Immature natural killer cell (primary cell): ENCODE measurements around the gene LRRIQ3. TPM values are rescaled to one million over a fixed set of nuclear protein-coding genes. Genes with fewer than 3 reads are reported as not detected.
"Not testable (repeated sequence)": the region's sequence is repeated elsewhere in the genome, so short reads cannot be mapped to it uniquely, and the experiment has no call there.

Experiments
- DNase-seq, 3 donors: peaks; one replicate each; pipeline ENCODE4 v3.0.0; 2022; ENCODE audit warnings: mixed read lengths in 1 of 3
- H3K27ac Mint-ChIP-seq, 6 donors: one replicate each; pipeline ENCODE4 v1.8.0; 2020; ENCODE audit warnings: mixed read lengths in 6 of 6, mild to moderate bottlenecking in 5 of 6, inconsistent platforms in 4 of 6, moderate library complexity in 3 of 6
- H3K27me3 Mint-ChIP-seq, 3 donors: one replicate each; pipeline ENCODE4 v1.8.0; 2020 to 2021; ENCODE audit warnings: low read depth in 3 of 3, mild to moderate bottlenecking in 3 of 3, mixed read lengths in 3 of 3, moderate library complexity in 3 of 3, inconsistent platforms in 1 of 3
- H3K36me3 Mint-ChIP-seq, 3 donors: one replicate each; pipeline ENCODE4 v1.8.0; 2020; ENCODE audit warnings: mixed read lengths in 3 of 3, inconsistent platforms in 2 of 3, mild to moderate bottlenecking in 2 of 3
- H3K4me1 Mint-ChIP-seq, 2 donors: one replicate each; pipeline ENCODE4 v1.8.0; 2020; ENCODE audit warnings: inconsistent platforms in 2 of 2, mild to moderate bottlenecking in 2 of 2, mixed read lengths in 2 of 2, moderate library complexity in 1 of 2
- H3K4me3 Mint-ChIP-seq, 5 donors: one replicate each; pipeline ENCODE4 v1.8.0; 2020; ENCODE audit warnings: mild to moderate bottlenecking in 5 of 5, mixed read lengths in 5 of 5, inconsistent platforms in 3 of 5, moderate library complexity in 3 of 5
- H3K9me3 Mint-ChIP-seq, 6 donors: one replicate each; pipeline ENCODE4 v1.8.0; 2020; ENCODE audit warnings: mild to moderate bottlenecking in 6 of 6, mixed read lengths in 6 of 6, inconsistent platforms in 4 of 6, moderate library complexity in 3 of 6
- polyA plus RNA-seq, 3 donors: library from polyadenylated mRNA; unstranded; fragments of 300-500 nt; fragmentation: Illumina TruSeq; gene quantifications; one replicate each; pipeline ENCODE4 v1.2.3, GENCODE V29; 2021

The LRRIQ3 gene
- polyA plus RNA-seq, 3 donors from 2014 or later = 1.0 to 2.0 (median 1.2) TPM

GRCh38 chr1:74195339-74195738, 2.6 kb downstream of the LRRIQ3 start:
- no peaks in the 10 kb centered on the region for H3K9me3 Mint-ChIP-seq
- no peak for DNase-seq
- peaks cover 8 to 11% (median 10%) of the 10 kb centered on the region in 3 donors for H3K27me3 Mint-ChIP-seq
- H3K4me1 Mint-ChIP-seq = peaks cover 23 to 24% of the 10 kb centered on the region in 2 donors
- peaks cover 0 to 4% (median 3%) of the 10 kb centered on the region in 3 donors for H3K36me3 Mint-ChIP-seq
- H3K4me3 Mint-ChIP-seq = no peak overlapping the region
- no peak overlapping the region for H3K27ac Mint-ChIP-seq

- Mint-ChIP-seq H3K4me3 (no peak overlapping the region), H3K27ac (no peak overlapping the region), H3K9me3 (no peaks in the 10 kb centered on the region), H3K36me3 (no peaks in the 10 kb centered on the region), H3K27me3 (peaks cover 8 to 11% (median 10%) of the 10 kb centered on the region in 3 donors), H3K4me1 (peaks cover 15 to 18% of the 10 kb centered on the region in 2 donors)
- DNase-seq = no peak
Observed at GRCh38 chr1:74193908-74194307, 4.1 kb downstream of the LRRIQ3 start.

DNA sequence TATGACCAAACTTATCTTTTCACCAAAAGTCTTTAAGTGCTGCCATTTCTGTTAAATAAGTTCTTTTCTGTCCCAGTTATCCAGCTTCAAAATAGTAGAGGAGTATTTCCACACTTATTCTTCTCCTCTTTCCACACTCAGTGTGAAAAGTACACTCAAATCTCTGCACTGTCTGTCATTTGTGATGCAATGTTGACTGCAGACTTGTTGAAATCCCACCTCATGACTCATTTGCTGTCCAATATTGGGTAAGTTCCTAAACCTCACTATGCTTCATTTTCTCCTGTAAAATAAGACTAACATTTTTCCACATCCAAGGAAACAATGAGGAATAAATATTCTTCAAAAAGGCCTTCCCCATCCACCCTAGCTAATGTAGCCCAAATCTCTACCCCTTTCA, 17.5 kb downstream of the LRRIQ3 start:
- H3K27ac Mint-ChIP-seq = no peak overlapping the region
- H3K4me1 Mint-ChIP-seq = no peaks in the 10 kb centered on the region
- DNase-seq = no peak
- no peak overlapping the region for H3K4me3 Mint-ChIP-seq
- peaks cover 0 to 2% (median 2%) of the 10 kb centered on the region in 3 donors for H3K27me3 Mint-ChIP-seq
- H3K36me3 Mint-ChIP-seq = no peaks in the 10 kb centered on the region
- H3K9me3 Mint-ChIP-seq = peaks cover 0 to 4% (median 2%) of the 10 kb centered on the region in 6 donors

- not testable (repeated sequence) for H3K36me3 Mint-ChIP-seq, H3K27me3 Mint-ChIP-seq, H3K4me1 Mint-ChIP-seq, DNase-seq, H3K4me3 Mint-ChIP-seq, H3K27ac Mint-ChIP-seq
- H3K9me3 Mint-ChIP-seq = peaks cover 11 to 41% (median 19%) of the 10 kb centered on the region in 6 donors
Observed at GRCh38 chr1:74174423-74174822, 23.6 kb downstream of the LRRIQ3 start.

GRCh38 chr1:74162333-74162732, 35.6 kb downstream of the LRRIQ3 start:
- Mint-ChIP-seq H3K4me3 (no peak overlapping the region), H3K4me1 (no peaks in the 10 kb centered on the region), H3K27ac (no peak overlapping the region), H3K36me3 (no peaks in the 10 kb centered on the region), H3K9me3 (peaks cover 3 to 15% (median 4%) of the 10 kb centered on the region in 6 donors), H3K27me3 (no peaks in the 10 kb centered on the region)
- no peak for DNase-seq

GRCh38 chr1:74161497-74161896, 36.5 kb downstream of the LRRIQ3 start:
- Mint-ChIP-seq H3K36me3 (no peaks in the 10 kb centered on the region), H3K27ac (no peak overlapping the region)

GRCh38 chr1:74160046-74160445, 37.9 kb downstream of the LRRIQ3 start:
- no peaks in the 10 kb centered on the region for H3K27me3 Mint-ChIP-seq
- DNase-seq = no peak
- peaks cover 0 to 4% (median 0%) of the 10 kb centered on the region in 6 donors for H3K9me3 Mint-ChIP-seq
- H3K27ac Mint-ChIP-seq = no peak overlapping the region
- no peaks in the 10 kb centered on the region for H3K36me3 Mint-ChIP-seq
- no peaks in the 10 kb centered on the region for H3K4me1 Mint-ChIP-seq
- H3K4me3 Mint-ChIP-seq = no peak overlapping the region

More at GRCh38 chr1:74161497-74161896, 36.5 kb downstream of the LRRIQ3 start:
- no peaks in the 10 kb centered on the region for H3K4me1 Mint-ChIP-seq
- H3K4me3 Mint-ChIP-seq = no peak overlapping the region
- H3K27me3 Mint-ChIP-seq = no peaks in the 10 kb centered on the region
- no peak for DNase-seq
- peaks cover 0 to 7% (median 3%) of the 10 kb centered on the region in 6 donors for H3K9me3 Mint-ChIP-seq

GRCh38 chr1:74145086-74145485, 52.9 kb downstream of the LRRIQ3 start:
- H3K36me3 Mint-ChIP-seq = no peaks in the 10 kb centered on the region
- no peak overlapping the region for H3K4me3 Mint-ChIP-seq
- no peak for DNase-seq
- H3K27me3 Mint-ChIP-seq = no peaks in the 10 kb centered on the region
- H3K9me3 Mint-ChIP-seq = peaks cover 0 to 2% (median 0%) of the 10 kb centered on the region in 6 donors
- no peaks in the 10 kb centered on the region for H3K4me1 Mint-ChIP-seq
- no peak overlapping the region for H3K27ac Mint-ChIP-seq

DNA sequence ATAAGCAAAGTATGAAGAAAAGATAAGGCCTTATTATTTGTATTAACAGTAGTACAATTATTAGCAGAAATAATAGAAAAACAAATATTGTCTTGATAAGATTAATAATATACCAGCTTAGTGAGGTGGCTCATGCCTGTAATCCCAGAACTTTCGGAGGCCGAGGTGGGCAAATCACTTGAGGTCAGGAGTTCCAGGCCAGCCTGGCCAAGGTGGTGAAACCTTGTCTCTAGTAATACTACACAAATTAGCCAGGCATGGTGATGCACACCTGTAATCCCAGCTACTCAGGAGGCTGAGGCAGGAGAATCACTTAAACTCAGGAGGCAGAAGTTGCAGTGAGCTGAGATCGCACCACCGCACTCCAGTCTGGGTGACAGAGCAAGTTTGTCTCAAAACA, 80.6 kb downstream of the LRRIQ3 start:
- DNase-seq, H3K27me3 Mint-ChIP-seq, H3K4me1 Mint-ChIP-seq, H3K4me3 Mint-ChIP-seq, H3K36me3 Mint-ChIP-seq, H3K27ac Mint-ChIP-seq: not testable (repeated sequence)
- H3K9me3 Mint-ChIP-seq = peaks cover 0 to 12% (median under 1%) of the 10 kb centered on the region in 6 donors

DNA sequence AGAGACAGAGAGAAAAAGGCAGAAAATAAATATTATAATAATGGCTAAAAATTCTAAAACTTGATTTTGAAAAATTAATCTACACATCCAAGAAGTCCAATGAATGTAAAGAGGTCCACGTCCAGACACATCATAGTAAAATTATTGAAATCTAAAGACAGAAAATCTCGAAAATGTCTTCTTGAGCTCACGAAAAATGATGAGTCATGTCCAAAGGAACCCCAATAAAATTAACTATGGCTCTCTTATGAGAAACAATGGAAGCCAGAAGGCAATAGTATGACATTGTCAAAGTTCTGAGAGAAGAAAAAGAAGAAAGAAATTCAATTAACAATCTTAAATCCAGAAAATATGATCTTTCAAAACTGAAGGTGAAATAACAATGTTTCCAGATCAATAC, 84.6 kb downstream of the LRRIQ3 start:
- Mint-ChIP-seq H3K27me3 (peaks cover 0 to 1% (median 0%) of the 10 kb centered on the region in 3 donors), H3K9me3 (peaks cover 0 to 20% (median 5%) of the 10 kb centered on the region in 6 donors), H3K27ac (no peak overlapping the region), H3K4me1 (no peaks in the 10 kb centered on the region), H3K36me3 (no peaks in the 10 kb centered on the region), H3K4me3 (no peak overlapping the region)
- DNase-seq = no peak

- Mint-ChIP-seq H3K4me1 (no peaks in the 10 kb centered on the region), H3K36me3 (no peaks in the 10 kb centered on the region), H3K27ac (no peak overlapping the region), H3K4me3 (no peak overlapping the region), H3K27me3 (peaks cover 0 to 1% (median 0%) of the 10 kb centered on the region in 3 donors), H3K9me3 (peaks cover 0 to 13% (median 6%) of the 10 kb centered on the region in 6 donors)
- no peak for DNase-seq
Observed at GRCh38 chr1:74107394-74107793, 90.6 kb downstream of the LRRIQ3 start.

- Mint-ChIP-seq H3K27me3 (no peaks in the 10 kb centered on the region), H3K4me3 (no peak overlapping the region), H3K4me1 (no peaks in the 10 kb centered on the region), H3K9me3 (peaks cover 2 to 33% (median 13%) of the 10 kb centered on the region in 6 donors), H3K36me3 (no peaks in the 10 kb centered on the region), H3K27ac (no peak overlapping the region)
- no peak for DNase-seq
Observed at GRCh38 chr1:74091371-74091770, 106.6 kb downstream of the LRRIQ3 start.

DNA sequence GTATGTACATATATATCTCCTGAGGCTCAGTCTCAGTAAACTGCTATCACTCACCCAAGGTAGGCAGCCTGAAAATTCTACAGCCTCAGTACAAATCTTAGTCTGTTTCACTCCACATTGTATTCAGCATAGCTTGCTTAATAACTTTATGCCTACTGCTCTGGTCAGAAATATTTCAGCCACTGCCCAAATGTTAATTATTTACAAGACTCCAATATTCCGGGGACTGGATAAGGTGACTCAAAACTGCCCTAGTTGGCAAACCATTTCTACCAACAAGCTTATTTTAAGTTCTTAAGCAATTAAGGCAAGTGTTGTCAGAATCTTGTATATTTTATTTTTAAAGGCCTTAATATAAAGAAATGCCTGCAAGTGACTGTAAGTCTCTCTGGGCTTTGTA, 114.8 kb downstream of the LRRIQ3 start:
- no peaks in the 10 kb centered on the region for H3K36me3 Mint-ChIP-seq

DNA sequence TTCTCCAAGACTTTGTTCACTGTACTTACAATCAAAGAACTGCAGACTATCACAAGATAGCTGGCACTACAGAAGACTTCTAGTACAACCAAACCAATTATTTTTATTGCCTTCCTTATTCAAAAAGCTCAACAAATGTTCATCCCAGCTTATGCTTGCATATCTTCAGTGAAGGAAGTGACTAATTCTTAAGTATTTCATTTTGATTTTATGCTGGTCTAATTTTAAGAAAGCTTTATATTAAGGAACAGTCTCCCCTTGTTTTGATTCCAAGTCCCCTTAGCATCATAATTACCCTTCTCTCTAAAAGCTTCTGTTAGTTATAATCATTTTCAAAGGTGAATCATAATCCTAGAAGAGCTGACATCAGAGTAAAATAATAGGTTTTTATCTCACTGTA, 132.9 kb downstream of the LRRIQ3 start:
- Mint-ChIP-seq H3K27ac (no peak overlapping the region), H3K4me1 (no peaks in the 10 kb centered on the region), H3K9me3 (peaks cover 2 to 33% (median 12%) of the 10 kb centered on the region in 6 donors), H3K36me3 (no peaks in the 10 kb centered on the region), H3K27me3 (no peaks in the 10 kb centered on the region), H3K4me3 (no peak overlapping the region)
- no peak for DNase-seq

More for the DNA sequence above, 114.8 kb downstream of the LRRIQ3 start:
- H3K9me3 Mint-ChIP-seq = peaks cover 0 to 14% (median 4%) of the 10 kb centered on the region in 6 donors
- no peak overlapping the region for H3K27ac Mint-ChIP-seq
- H3K4me3 Mint-ChIP-seq = no peak overlapping the region
- DNase-seq = no peak
- no peaks in the 10 kb centered on the region for H3K4me1 Mint-ChIP-seq
- H3K27me3 Mint-ChIP-seq = no peaks in the 10 kb centered on the region

GRCh38 chr1:74057719-74058118, 140.3 kb downstream of the LRRIQ3 start:
- DNase-seq = no peak
- Mint-ChIP-seq H3K27me3 (peaks cover 0 to 3% (median 0%) of the 10 kb centered on the region in 3 donors), H3K36me3 (no peaks in the 10 kb centered on the region), H3K4me1 (no peaks in the 10 kb centered on the region), H3K4me3 (no peak overlapping the region), H3K27ac (no peak overlapping the region), H3K9me3 (peaks cover 0 to 27% (median 14%) of the 10 kb centered on the region in 6 donors)
